Right atrium auricular region (tissue), 2 donors: Measurements from ENCODE around the gene KIF15. TPM values are rescaled to one million over a fixed set of nuclear protein-coding genes. Genes with fewer than 3 reads are reported as not detected.

ENCODE experiments used
- DNase-seq: peaks from one replicate; pipeline ENCODE4 v3.0.0-alpha.2; 2019; ENCODE audit warnings: low spot score
- H3K27ac ChIP-seq, 2 donors: fragments of 200-600 bp; sonication (generic); 1 replicate in 1 of 2; 2 replicates in 1 of 2; pipeline ENCODE4 v1.5.1; 2016 to 2019
- H3K27me3 ChIP-seq, 2 donors: fragments of 200-600 bp; sonication (generic); one replicate each; pipeline versions ENCODE4 v1.5.1 to v1.6.0; 2017 to 2019
- H3K36me3 ChIP-seq: fragments of 200-600 bp; sonication (generic); one replicate; pipeline ENCODE4 v1.5.1; 2016
- H3K4me1 ChIP-seq, 2 donors: fragments of 200-600 bp; sonication (generic); one replicate each; pipeline versions ENCODE4 v1.5.1 to v1.6.0; 2017 to 2019
- H3K4me3 ChIP-seq, 2 donors: fragments of 200-600 bp; sonication (generic); 1 replicate in 1 of 2; 2 replicates in 1 of 2; pipeline ENCODE4 v1.5.1; 2017 to 2019; ENCODE audit warnings: mild to moderate bottlenecking in 1 of 2, moderate library complexity in 1 of 2
- H3K9me3 ChIP-seq, 2 donors: fragments of 200-600 bp; sonication (generic); one replicate each; pipeline ENCODE4 v1.5.1; 2019
- total RNA-seq, 2 donors: library from RNA; depleted of rRNA; stranded (reverse); fragments of >200 nt; gene quantifications; one replicate each; pipeline ENCODE4 v1.1.0, GENCODE V29; 2016
- TF ChIP-seq, protein P1 (sequence below), 2 donors: fragments of 200-600 bp; sonication (generic); IDR thresholded peaks; one replicate each; pipeline ENCODE4 v1.5.1; 2019; ENCODE audit warnings: antibody characterized with exemption in 2 of 2

KIF15 gene
- total RNA-seq, 2 donors from 2014 or later: 0.24 to 0.63 TPM

DNA sequence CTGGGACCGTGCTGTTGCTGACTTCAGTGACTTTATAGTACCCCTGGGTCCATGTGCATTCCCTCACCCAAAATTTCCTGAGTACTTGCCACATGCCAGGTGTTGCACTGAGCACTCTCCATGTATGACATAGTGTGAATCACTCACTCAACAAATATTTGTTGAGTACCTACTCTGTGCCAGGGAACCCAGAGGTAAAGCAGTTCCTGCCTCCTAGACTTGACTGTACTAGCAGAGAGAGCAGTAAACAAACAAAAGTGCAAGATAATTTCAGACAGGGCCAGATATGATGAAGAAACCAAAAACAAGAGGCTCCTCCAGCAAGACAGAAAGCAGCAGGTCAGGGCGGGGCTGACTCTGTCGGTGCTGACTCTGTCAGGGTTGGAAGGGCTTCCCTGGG, 125.0 kb downstream of the KIF15 start:
- TF ChIP-seq, protein P1, sequence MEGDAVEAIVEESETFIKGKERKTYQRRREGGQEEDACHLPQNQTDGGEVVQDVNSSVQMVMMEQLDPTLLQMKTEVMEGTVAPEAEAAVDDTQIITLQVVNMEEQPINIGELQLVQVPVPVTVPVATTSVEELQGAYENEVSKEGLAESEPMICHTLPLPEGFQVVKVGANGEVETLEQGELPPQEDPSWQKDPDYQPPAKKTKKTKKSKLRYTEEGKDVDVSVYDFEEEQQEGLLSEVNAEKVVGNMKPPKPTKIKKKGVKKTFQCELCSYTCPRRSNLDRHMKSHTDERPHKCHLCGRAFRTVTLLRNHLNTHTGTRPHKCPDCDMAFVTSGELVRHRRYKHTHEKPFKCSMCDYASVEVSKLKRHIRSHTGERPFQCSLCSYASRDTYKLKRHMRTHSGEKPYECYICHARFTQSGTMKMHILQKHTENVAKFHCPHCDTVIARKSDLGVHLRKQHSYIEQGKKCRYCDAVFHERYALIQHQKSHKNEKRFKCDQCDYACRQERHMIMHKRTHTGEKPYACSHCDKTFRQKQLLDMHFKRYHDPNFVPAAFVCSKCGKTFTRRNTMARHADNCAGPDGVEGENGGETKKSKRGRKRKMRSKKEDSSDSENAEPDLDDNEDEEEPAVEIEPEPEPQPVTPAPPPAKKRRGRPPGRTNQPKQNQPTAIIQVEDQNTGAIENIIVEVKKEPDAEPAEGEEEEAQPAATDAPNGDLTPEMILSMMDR (IDR thresholded peaks at IDR 0.05): no peak
- H3K27ac ChIP-seq: no peak overlapping the region
- no peak for DNase-seq
- H3K27me3 ChIP-seq: no peaks in the 10 kb centered on the region
- no peak overlapping the region for H3K4me3 ChIP-seq
- no peaks in the 10 kb centered on the region for H3K36me3 ChIP-seq
- H3K4me1 ChIP-seq: no peaks in the 10 kb centered on the region
- no peaks in the 10 kb centered on the region for H3K9me3 ChIP-seq

DNA sequence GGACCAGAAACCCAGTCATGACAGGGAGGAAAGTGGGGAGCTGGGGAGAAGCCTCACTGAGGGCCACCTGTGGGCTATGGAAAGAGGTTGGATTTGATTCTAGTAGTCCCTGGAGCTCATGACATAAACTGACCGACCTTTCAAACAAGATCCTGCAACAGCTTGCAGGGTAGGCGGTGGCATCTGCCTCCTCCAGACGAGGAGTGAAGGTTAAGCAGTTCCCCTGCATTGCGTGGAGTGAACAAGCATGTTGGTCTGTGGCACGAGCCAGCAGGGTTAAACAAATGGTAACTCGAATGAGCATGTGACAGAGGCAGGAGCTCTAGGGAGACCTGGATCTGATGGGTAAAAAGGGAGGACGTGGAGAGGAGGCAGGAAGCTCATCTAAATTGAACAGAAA, 125.5 kb downstream of the KIF15 start:
- TF ChIP-seq, protein P1 (IDR thresholded peaks at IDR 0.05): no peak
- no peak for DNase-seq
- H3K27me3 ChIP-seq: no peaks in the 10 kb centered on the region
- no peaks in the 10 kb centered on the region for H3K36me3 ChIP-seq
- H3K9me3 ChIP-seq: no peaks in the 10 kb centered on the region
- no peak overlapping the region for H3K27ac ChIP-seq
- H3K4me3 ChIP-seq: no peak overlapping the region
- H3K4me1 ChIP-seq: no peaks in the 10 kb centered on the region

DNA sequence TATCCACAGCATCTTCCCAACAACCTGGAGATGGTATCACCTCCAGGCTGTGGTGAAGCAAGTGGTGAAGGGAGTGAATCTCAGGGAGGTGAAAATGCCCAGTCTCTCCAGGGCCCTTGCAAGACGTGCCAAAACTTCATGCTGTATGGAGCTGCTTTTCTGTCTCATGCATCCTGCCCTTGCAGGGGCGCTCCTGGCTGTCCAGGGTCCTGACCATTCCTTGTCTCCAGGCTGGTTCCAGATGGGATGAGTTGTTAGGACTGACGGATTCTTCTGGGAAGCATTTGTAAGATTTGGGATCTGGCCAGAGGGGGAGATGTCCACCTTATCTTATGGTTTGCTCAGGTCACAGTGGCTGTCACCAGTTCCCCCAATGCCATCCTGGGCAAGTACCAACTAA, 128.7 kb downstream of the KIF15 start:
- Histone ChIP-seq H3K27me3 (no peaks in the 10 kb centered on the region), H3K9me3 (no peaks in the 10 kb centered on the region), H3K27ac (no peak overlapping the region), H3K36me3 (no peaks in the 10 kb centered on the region), H3K4me1 (no peaks in the 10 kb centered on the region), H3K4me3 (no peak overlapping the region)
- no peak for DNase-seq
- TF ChIP-seq, protein P1 (IDR thresholded peaks at IDR 0.05): no peak

DNA sequence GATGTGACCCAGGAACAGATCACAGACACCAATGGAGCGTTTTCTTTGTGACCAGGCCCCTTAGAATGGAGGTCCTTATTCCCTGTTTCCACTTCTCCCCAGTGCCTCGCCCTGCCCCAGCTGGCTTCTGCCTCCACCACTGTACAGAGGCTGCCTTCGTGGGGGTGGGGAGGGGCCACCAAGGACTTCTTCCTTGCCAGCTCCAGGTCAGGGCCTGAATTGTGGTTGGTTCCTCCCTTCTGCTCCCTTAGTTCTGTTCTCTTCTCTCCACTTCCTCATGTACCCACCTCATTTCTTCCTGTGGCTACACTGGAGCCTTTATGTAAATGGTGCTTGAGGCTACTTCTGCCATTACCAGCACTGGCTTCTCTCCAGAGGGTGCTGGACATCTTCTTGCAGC, 129.3 kb downstream of the KIF15 start:
- no peaks in the 10 kb centered on the region for H3K9me3 ChIP-seq
- H3K4me1 ChIP-seq: no peaks in the 10 kb centered on the region
- TF ChIP-seq, protein P1 (IDR thresholded peaks at IDR 0.05): no peak
- H3K27me3 ChIP-seq: no peaks in the 10 kb centered on the region
- H3K36me3 ChIP-seq: no peaks in the 10 kb centered on the region
- H3K4me3 ChIP-seq: no peak overlapping the region
- no peak for DNase-seq
- no peak overlapping the region for H3K27ac ChIP-seq

DNA sequence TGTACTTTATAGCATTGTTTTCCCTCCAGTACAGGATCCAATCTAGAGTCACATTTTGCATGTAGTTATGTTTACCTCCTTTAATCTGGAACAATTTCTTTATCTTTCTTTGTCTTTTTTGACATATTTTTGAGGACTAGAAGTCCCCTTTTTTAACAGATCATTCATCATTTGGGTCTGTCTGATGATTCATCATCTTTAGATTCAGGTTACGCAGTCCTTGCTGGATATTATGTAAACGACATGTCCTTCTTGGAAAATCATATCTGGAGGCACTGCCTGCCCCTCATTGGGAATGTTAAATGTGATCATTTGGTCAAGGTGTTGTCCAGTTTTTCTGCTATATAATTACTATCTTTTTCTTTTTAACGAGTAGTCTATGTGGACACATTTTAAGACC, 131.1 kb downstream of the KIF15 start:
- TF ChIP-seq, protein P1 (IDR thresholded peaks at IDR 0.05): no peak
- no peaks in the 10 kb centered on the region for H3K36me3 ChIP-seq
- no peak overlapping the region for H3K4me3 ChIP-seq
- H3K4me1 ChIP-seq: no peaks in the 10 kb centered on the region
- no peaks in the 10 kb centered on the region for H3K9me3 ChIP-seq
- H3K27me3 ChIP-seq: no peaks in the 10 kb centered on the region
- no peak overlapping the region for H3K27ac ChIP-seq
- DNase-seq: no peak

DNA sequence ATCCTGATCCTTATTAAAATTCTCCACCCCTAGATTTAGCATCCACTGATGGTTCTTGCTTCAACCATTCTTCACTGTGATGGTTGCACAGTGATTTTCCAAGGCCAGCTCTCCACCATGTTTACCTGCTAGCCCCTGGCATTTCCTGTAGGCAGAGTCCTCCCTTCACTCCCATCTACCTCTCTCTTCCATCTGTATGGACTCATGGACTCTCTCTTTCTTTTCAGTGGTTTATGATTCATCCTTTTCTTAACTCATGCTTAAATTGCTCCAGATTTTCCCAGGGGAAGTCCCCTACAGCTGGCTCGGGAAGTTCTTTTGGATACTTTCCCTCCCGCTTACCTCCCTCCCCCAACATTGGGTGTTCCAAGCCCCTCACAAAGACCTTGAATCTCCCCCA, 131.5 kb downstream of the KIF15 start:
- Histone ChIP-seq H3K4me3 (no peak overlapping the region), H3K4me1 (no peaks in the 10 kb centered on the region), H3K36me3 (no peaks in the 10 kb centered on the region), H3K9me3 (no peaks in the 10 kb centered on the region), H3K27ac (no peak overlapping the region), H3K27me3 (no peaks in the 10 kb centered on the region)
- DNase-seq: no peak
- TF ChIP-seq, protein P1 (IDR thresholded peaks at IDR 0.05): no peak
